Activated T-cell treated with anti-CD3 and anti-CD28 coated beads for 4 hours (primary cell): ENCODE results near the gene PRDM5.

Source experiments
- DNase-seq: peaks from one replicate; pipeline ENCODE4 v3.0.0-alpha.2; 2020

PRDM5 gene

GRCh38 chr4:120853161-120853935 lies 69.2 kb downstream of the PRDM5 start:
- no peak for DNase-seq

DNA sequence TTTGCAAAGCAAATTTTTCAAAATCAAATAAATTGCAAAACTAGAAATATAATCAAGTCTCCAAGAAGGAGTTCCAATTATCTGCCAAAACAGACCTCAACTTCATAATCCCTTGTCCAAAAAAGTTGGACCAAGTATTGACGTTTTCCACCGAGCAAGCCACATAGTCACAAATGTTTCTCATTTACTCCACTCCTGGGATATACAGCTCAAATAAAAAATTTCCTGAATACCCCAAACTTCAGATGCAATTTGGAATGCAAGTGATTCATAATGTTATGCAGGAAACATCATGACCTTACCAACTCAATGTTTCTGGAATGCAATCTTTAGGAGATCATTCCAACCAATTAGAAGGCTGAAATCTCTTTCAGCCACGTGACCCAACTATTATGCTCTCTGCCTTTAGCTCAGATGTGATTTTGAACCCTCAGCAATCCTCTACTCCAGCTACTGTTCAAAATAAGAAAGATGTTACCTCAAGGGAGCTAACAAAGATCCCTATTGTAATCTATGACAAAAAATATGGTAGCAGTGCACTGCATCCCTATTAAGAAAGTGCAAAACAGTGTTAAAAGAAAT lies 72.4 kb downstream of the PRDM5 start:
- DNase-seq: no peak

DNA sequence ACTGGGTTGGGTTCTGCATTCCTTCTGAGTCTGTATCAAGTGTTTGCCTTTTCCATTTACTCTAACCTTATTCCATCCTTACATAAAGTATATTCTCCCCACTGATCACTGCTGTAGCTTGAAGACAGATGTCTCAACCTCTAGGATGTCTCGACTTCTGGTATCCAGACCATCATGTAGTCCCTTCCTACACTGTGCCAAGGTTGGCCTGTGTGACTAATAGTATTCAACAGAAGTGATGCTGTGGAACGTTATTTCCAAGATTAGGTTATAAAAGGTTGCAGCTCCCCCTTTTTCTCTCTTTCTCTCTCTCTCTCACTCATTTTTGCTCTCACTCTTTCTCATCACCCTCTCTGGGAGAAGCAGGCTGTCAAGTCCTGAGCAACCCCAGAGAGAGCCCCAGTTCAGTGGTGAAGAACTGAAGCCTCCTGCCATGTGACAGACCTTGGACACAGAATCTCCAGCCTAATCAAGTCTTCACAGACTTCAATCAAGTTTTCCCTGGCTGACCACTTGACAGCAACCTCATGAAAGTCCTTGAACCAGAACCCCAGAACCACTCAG lies 75.4 kb downstream of the PRDM5 start:
- DNase-seq: no peak

GRCh38 chr4:120844528-120844921 lies 78.0 kb downstream of the PRDM5 start:
- no peak for DNase-seq

DNA sequence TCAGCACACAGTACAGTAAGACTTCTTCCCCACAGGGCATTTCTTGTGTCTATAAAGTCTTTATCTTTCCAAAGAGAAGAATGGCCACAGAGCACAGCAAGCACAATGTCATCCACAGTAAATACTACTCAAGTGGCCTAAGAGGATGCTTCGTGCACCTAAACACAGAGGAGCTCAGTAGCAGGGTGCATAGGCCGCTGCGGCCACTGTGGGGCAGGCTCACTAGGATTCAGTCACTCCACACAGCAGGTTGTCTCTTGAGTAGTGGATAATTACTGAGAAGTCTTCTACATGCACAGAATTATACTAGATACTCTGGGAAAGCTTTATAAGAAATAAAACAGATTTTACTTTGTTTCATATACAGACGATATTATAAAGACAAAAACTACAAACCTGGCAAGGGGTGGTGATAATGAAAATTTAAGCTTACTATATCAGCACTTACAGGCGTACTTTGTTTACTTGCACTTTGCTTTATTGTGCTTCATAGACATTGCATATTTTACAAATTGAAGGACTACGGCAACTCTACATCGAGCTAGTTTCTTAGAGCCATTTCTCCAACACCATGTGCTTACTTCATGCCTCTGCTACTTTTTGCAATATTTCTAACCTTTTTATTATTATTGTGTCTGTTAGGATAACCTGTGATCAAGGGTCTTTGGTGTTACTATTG lies 78.5 kb downstream of the PRDM5 start:
- DNase-seq: no peak

DNA sequence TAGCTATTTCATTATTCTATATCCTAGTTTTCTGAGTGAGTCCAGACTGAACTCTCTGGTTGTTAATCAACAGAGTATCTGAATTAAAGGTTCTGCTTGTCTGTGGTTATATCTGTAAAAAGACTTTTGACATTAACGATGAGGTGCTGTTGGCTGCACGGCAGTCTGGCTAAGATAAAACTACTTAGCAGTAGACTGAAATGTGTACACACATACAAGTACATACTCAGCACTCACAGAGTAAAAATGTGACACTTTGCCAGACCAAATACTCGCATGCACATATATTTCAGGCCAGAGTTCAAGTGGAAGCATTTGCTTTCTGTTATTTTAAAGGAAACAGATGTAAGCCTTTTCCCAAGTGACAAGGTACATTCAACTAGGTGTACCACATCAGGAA lies 80.5 kb downstream of the PRDM5 start:
- DNase-seq: no peak

- no peak for DNase-seq
Measured at GRCh38 chr4:120841580-120841979, 80.9 kb downstream of the PRDM5 start.

- DNase-seq: no peak
Measured at GRCh38 chr4:120839974-120840751, 82.4 kb downstream of the PRDM5 start.

GRCh38 chr4:120839334-120839973 lies 83.1 kb downstream of the PRDM5 start:
- DNase-seq: no peak

DNA sequence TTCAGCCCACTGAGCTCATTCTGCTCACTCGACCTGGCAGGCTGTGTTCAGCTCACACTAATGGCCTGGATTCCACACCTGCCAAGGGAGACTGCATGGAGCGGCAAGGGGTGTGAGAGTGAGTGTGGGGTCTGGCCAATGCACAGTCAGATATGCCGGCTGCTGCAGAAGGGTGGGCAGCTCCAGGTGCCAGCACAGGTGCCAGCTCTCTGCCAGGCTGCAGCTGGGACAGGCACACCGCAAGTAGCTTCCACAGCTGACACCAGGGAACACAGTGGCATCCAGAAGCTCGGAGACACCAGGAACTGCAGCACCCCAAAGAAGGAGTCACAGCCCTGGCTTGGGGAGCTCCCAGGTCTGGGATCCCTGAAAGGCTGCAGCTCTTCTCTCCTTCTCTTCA lies 83.7 kb downstream of the PRDM5 start:
- no peak for DNase-seq

GRCh38 chr4:120837656-120838055 lies 84.9 kb downstream of the PRDM5 start:
- no peak for DNase-seq

DNA sequence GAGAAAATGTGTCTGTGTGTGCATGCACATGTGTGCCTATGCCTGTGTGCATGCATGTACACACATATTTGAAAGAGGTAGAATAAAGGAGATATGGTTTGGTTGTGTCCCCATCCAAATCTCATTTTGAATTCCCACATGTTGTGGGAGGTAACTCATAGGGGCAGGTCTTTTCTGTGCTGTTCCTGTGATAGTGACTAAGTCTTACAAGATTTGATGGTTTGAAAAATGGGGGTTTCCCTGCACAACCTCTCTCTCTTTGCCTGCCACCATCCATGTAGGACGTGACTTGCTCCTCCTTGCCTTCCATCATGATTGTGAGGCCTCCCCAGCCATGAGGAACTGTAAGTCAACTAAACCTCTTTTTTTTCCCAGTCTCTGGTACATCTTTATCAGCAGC lies 87.2 kb downstream of the PRDM5 start:
- DNase-seq: no peak

- no peak for DNase-seq
Measured at GRCh38 chr4:120830204-120830603, 92.3 kb downstream of the PRDM5 start.

DNA sequence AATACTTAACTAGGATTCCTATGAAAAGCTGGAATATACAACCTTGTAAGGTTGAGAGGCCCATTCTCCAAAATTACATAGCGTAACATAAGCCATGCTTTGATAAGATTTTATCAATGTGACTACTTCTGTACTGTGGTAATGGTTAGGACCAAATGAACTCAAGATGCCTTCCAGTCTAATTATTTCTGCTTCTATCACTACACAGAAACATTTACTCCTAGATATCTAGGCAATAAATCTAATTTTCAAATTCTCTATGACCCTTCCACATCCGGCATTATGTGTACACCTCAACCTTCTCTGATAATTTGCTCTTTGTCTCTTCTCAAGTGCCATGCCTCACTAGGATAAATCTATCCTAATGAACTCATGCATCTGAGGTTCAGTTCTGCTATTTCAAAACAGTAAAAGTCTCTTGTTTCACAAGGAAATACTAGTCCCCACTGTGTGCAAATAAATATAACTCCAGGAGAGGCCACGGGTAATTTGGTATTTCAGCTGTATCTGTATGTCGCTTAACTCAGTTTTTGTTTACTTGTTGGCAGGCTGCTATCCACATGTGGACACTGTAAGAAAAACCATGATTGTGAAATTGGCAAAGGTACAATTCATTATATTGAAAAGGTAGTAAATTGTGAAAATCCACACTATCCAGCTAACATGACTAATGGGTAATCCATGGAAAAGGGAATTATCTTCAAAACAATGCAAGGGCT lies 93.3 kb downstream of the PRDM5 start:
- DNase-seq: no peak

DNA sequence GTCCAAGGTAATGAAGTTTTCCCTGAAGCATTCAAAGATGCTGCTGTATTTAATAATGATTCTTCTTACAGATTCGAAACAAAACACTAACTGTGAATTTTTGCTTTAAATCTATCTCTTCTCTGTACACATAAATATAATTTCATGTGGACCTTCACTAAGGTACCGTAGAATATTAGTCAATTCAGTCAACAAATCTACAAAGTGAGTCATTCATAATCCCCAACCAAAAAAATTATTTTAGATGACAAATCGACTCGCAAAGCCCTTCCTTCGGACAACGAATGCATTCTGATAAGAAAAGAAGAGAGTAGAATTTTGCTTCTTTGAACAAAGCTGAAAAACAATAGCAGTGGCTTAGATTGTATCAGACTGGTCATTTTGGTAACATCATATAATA lies 95.7 kb downstream of the PRDM5 start:
- DNase-seq: no peak

GRCh38 chr4:120826449-120826848 lies 96.1 kb downstream of the PRDM5 start:
- DNase-seq: no peak

- no peak for DNase-seq
Measured at GRCh38 chr4:120824946-120825345, 97.6 kb downstream of the PRDM5 start.

DNA sequence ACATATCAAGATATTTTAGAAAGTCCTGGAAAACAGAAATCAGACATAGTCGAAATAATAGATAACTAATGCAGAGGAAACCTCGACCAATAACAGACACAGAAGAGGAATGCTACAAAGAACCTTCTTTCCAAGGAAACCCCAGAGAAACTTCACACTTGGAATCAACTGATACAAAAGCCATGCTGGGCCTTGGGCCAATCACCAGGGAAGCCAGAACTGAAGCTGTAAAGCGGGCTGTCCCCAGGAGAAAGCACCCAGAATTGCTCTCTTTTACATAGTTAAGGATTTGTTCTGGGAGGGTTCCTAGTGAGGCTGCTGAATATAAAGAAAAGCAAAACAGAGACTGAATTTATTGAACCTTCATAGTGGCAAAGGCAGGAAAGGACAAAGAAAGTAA lies 100.5 kb downstream of the PRDM5 start:
- no peak for DNase-seq

- DNase-seq: no peak
Measured at GRCh38 chr4:120821029-120821428, 101.5 kb downstream of the PRDM5 start.

- DNase-seq: no peak
Measured at GRCh38 chr4:120819805-120820437, 102.6 kb downstream of the PRDM5 start.

GRCh38 chr4:120816296-120816965 lies 106.1 kb downstream of the PRDM5 start:
- no peak for DNase-seq
